Measurements from ENCODE around the gene SHB.

GRCh38 chr9:38041564-38042243 is 27.3 kb downstream of the SHB start:
- TF ChIP-seq POLR2A (IDR thresholded peaks at IDR 0.05) (no peak), CTCF (IDR thresholded peaks at IDR 0.05) (no peak), POLR2AphosphoS5 (IDR thresholded peaks at IDR 0.05) (no peak)

Measured in prostate gland (tissue), 2 donors.